Natural killer cell (primary cell): ENCODE measurements around the gene EEFSEC. TPM values are rescaled to one million over a fixed set of nuclear protein-coding genes. Genes with fewer than 3 reads are reported as not detected.

Experiments
- ATAC-seq, 3 donors: fragments of 150-1000 bp in 2 of 3; fragments of 200-7000 bp in 1 of 3; cut with Tn5 transposase; 1 replicate in 1 of 3; 2 replicates in 2 of 3; pipeline ENCODE4 v1.10.0; 2021; ENCODE audit warnings: mild to moderate bottlenecking in 2 of 3, moderate library complexity in 2 of 3
- DNase-seq, 2 donors: peaks; one replicate each; pipeline versions ENCODE4 v3.0.0 to v3.0.0-alpha.2; 2013 to 2021; ENCODE audit warnings: mixed read lengths in 1 of 2
- H3K27ac ChIP-seq: one replicate; pipeline ENCODE4 v1.5.1; 2013; ENCODE audit warnings: mild to moderate bottlenecking, low read length
- H3K27me3 ChIP-seq: one replicate; pipeline ENCODE4 v1.6.1; 2013; ENCODE audit warnings: low read length; ENCODE audit not compliant: control insufficient read depth, insufficient read depth
- H3K36me3 ChIP-seq: one replicate; pipeline ENCODE4 v1.6.1; 2013; ENCODE audit warnings: low read length; ENCODE audit not compliant: control insufficient read depth, insufficient read depth
- H3K4me1 ChIP-seq: one replicate; pipeline ENCODE4 v1.6.1; 2013; ENCODE audit warnings: low read length; ENCODE audit not compliant: control insufficient read depth, insufficient read depth
- H3K4me3 ChIP-seq: one replicate; pipeline ENCODE4 v1.5.1; 2013; ENCODE audit warnings: low read length
- H3K9me3 ChIP-seq: one replicate; pipeline ENCODE4 v1.6.1; 2013; ENCODE audit warnings: low read length; ENCODE audit not compliant: control insufficient read depth, insufficient read depth
- H3K27ac Mint-ChIP-seq, 2 donors: one replicate each; pipeline ENCODE4 v1.8.0; 2022; ENCODE audit warnings: mild to moderate bottlenecking in 2 of 2, mixed read lengths in 2 of 2, moderate library complexity in 1 of 2
- H3K27me3 Mint-ChIP-seq, 2 donors: one replicate each; pipeline ENCODE4 v1.8.0; 2022; ENCODE audit warnings: low read depth in 2 of 2, mixed read lengths in 2 of 2
- H3K36me3 Mint-ChIP-seq: one replicate; pipeline ENCODE4 v1.8.0; 2022; ENCODE audit warnings: mixed read lengths
- H3K4me1 Mint-ChIP-seq, 2 donors: one replicate each; pipeline ENCODE4 v1.8.0; 2022; ENCODE audit warnings: mixed read lengths in 2 of 2
- H3K4me3 Mint-ChIP-seq: one replicate; pipeline ENCODE4 v1.8.0; 2022; ENCODE audit warnings: mild to moderate bottlenecking, moderate library complexity, mixed read lengths
- H3K9me3 Mint-ChIP-seq, 2 donors: one replicate each; pipeline ENCODE4 v1.8.0; 2022; ENCODE audit warnings: mixed read lengths in 2 of 2
- WGBS: methylation state at CpG from one replicate; pipeline ENCODE4 v1.1.7; 2013; ENCODE audit warnings: missing lambda C conversion rate; ENCODE audit not compliant: insufficient coverage; 5-methylcytosine and 5-hydroxymethylcytosine counted together
- intact Hi-C: fragments of 100-400 bp; cut with micrococcal nuclease; formaldehyde crosslinking; loops from one replicate; pipeline ENCODE4 v1.14.2; 2022
- total RNA-seq, 4 donors: library from RNA; stranded (reverse); fragments of 120-200 nt in 1 of 4; gene quantifications; one replicate each; pipeline versions ENCODE4 v1.2.3 to v1.2.4, GENCODE V29; 2013 to 2022
- TF ChIP-seq, protein P1 (sequence below): fragments of 200-600 bp; IDR thresholded peaks from one replicate; pipeline ENCODE4 v1.8.0; 2022; ENCODE audit warnings: antibody characterized with exemption

The EEFSEC gene
- 10 to 100 TPM; 16.7 to 18.9 (median 17.6) TPM for total RNA-seq
- total RNA-seq (2013) = 7.5 TPM

GRCh38 chr3:128153156-128154041 is at the start of gene EEFSEC:
Gene EEFSEC (plus strand): TSS chr3:128153481. CDS start chr3:128153508, 27 bp downstream.
- Histone ChIP-seq H3K27me3 (no peaks in the 10 kb centered on the region), H3K27ac (peak within 1 kb of the TSS; percentile 76), H3K4me3 (peak within 1 kb of the TSS; percentile 54), H3K36me3 (no peaks in the 10 kb centered on the region), H3K4me1 (peaks cover 16% of the 10 kb centered on the region), H3K9me3 (no peaks in the 10 kb centered on the region)
- Mint-ChIP-seq H3K4me1 (peaks cover 20 to 25% of the 10 kb centered on the region in 2 donors), H3K4me3 (peak within 1 kb of the TSS; percentile 86), H3K36me3 (no peaks in the 10 kb centered on the region), H3K27ac (peak within 1 kb of the TSS; percentile 82 to 86), H3K27me3 (no peaks in the 10 kb centered on the region), H3K9me3 (peaks cover 0 to 2% of the 10 kb centered on the region in 2 donors)
- TF ChIP-seq, protein P1, sequence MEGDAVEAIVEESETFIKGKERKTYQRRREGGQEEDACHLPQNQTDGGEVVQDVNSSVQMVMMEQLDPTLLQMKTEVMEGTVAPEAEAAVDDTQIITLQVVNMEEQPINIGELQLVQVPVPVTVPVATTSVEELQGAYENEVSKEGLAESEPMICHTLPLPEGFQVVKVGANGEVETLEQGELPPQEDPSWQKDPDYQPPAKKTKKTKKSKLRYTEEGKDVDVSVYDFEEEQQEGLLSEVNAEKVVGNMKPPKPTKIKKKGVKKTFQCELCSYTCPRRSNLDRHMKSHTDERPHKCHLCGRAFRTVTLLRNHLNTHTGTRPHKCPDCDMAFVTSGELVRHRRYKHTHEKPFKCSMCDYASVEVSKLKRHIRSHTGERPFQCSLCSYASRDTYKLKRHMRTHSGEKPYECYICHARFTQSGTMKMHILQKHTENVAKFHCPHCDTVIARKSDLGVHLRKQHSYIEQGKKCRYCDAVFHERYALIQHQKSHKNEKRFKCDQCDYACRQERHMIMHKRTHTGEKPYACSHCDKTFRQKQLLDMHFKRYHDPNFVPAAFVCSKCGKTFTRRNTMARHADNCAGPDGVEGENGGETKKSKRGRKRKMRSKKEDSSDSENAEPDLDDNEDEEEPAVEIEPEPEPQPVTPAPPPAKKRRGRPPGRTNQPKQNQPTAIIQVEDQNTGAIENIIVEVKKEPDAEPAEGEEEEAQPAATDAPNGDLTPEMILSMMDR = no peak
- intact Hi-C loops = loop anchor here (1.0 to 5.0 kb wide), 2 partner anchors 29 to 101 kb away; partner anchors contain the start of gene SEC61A1
- WGBS = under 1% methylated on average over 96 of the region's 96 CpGs
- peak; percentile 93 to 96 (median 95) for ATAC-seq
- peak; percentile 86 to 88 for DNase-seq

DNA sequence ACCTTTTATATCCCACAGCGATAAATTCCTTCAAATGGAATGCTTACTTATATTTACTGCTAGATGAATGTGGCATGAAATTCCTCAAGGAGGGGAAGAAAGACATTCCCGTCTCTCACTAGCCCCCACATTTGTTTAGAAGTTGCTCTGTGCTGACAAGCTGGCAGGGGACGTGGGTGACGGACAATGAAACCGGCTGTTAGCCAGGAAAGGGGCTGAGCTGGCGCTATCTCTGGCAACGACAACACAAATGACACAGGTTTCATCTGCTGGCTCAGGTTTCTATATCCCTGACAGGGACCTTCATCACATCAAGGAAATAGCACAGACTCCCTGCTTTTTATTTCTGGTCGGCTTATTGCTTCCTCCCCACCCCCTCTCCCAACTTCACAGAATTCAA is 45.4 kb upstream of the EEFSEC start:
- no peak for DNase-seq
- TF ChIP-seq, protein P1 = no peak
- H3K27ac Mint-ChIP-seq = no peak overlapping the region
- peaks cover 11 to 20% of the 10 kb centered on the region in 2 donors for H3K4me1 Mint-ChIP-seq
- H3K36me3 Mint-ChIP-seq = peaks cover 7% of the 10 kb centered on the region
- ATAC-seq = no peak
- WGBS = 94% methylated on average over 6 of the region's 8 CpGs
- no peak overlapping the region for H3K4me3 Mint-ChIP-seq
- Histone ChIP-seq H3K27ac (no peak overlapping the region), H3K9me3 (no peaks in the 10 kb centered on the region), H3K36me3 (peaks cover 5% of the 10 kb centered on the region), H3K4me3 (no peak overlapping the region), H3K27me3 (no peaks in the 10 kb centered on the region), H3K4me1 (peaks cover 8% of the 10 kb centered on the region)
- intact Hi-C loops = no loop called here
- H3K9me3 Mint-ChIP-seq = no peaks in the 10 kb centered on the region
- no peaks in the 10 kb centered on the region for H3K27me3 Mint-ChIP-seq

DNA sequence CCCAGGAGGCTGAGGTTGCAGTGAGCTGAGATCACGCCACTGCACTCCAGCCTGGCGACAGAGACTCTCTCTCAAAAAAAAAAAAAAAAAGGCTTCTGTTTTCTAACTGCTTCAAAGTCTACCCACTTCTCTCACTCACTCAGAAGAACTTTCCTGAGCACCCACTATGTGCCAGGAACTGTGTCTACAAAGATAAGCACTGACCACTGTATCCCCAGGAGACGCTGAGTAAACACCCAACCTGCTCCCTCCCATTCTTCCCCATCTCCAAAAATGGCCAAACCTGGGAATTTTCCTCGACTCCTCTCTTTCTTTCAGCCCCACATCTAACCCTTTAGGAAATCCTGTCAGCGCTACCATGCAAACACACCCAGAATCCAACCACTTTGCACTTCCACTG is 42.1 kb upstream of the EEFSEC start:
- H3K4me3 ChIP-seq = no peak overlapping the region
- Mint-ChIP-seq H3K27me3 (no peaks in the 10 kb centered on the region), H3K4me1 (peaks cover 32 to 35% of the 10 kb centered on the region in 2 donors), H3K4me3 (no peak overlapping the region), H3K36me3 (peaks cover 7% of the 10 kb centered on the region), H3K9me3 (no peaks in the 10 kb centered on the region), H3K27ac (peak overlapping the region; percentile 82 to 87)
- H3K4me1 ChIP-seq = peaks cover 16% of the 10 kb centered on the region
- peaks cover 4% of the 10 kb centered on the region for H3K36me3 ChIP-seq
- intact Hi-C loops = no loop called here
- WGBS = 95% methylated on average over 5 of the region's 5 CpGs
- no peak overlapping the region for H3K27ac ChIP-seq
- TF ChIP-seq, protein P1 = no peak
- ATAC-seq (no peak), DNase-seq (no peak)
- no peaks in the 10 kb centered on the region for H3K9me3 ChIP-seq
- no peaks in the 10 kb centered on the region for H3K27me3 ChIP-seq
